Retinal pigment epithelial cell (primary cell): ENCODE data around the gene FAF1.

ENCODE experiments used
- DNase-seq: peaks from one replicate; pipeline ENCODE4 v3.0.0-alpha.2; 2010; ENCODE audit warnings: low read depth
- H3K4me3 ChIP-seq: 2 replicates; pipeline ENCODE4 v1.5.1; 2011; ENCODE audit warnings: mild to moderate bottlenecking, low read length, control low read depth, moderate library complexity
- CTCF ChIP-seq: conservative IDR thresholded peaks from 2 replicates; pipeline ENCODE4 v1.5.1; 2011; ENCODE audit warnings: low read depth, low read length, control low read depth, inconsistent platforms

The FAF1 gene

GRCh38 chr1:50973255-50973654 lies 13.2 kb upstream of the FAF1 start:
- DNase-seq = no peak
- no peak overlapping the region for H3K4me3 ChIP-seq
- TF ChIP-seq CTCF = no peak

- TF ChIP-seq CTCF = no peak
- H3K4me3 ChIP-seq = no peak overlapping the region
- DNase-seq = no peak
Measured at GRCh38 chr1:50972766-50973165, 12.7 kb upstream of the FAF1 start.

GRCh38 chr1:50971748-50972305 lies 11.8 kb upstream of the FAF1 start:
- no peak for TF ChIP-seq CTCF
- DNase-seq = no peak
- H3K4me3 ChIP-seq = no peak overlapping the region

- no peak for DNase-seq
- peak overlapping the region; percentile 90 for H3K4me3 ChIP-seq
- no peak for TF ChIP-seq CTCF
Measured at GRCh38 chr1:50970931-50971582, 11.0 kb upstream of the FAF1 start.

GRCh38 chr1:50970509-50970887 lies 10.4 kb upstream of the FAF1 start:
- TF ChIP-seq CTCF = no peak
- H3K4me3 ChIP-seq = peak overlapping the region; percentile 90
- no peak for DNase-seq

GRCh38 chr1:50969611-50970508 lies 9.8 kb upstream of the FAF1 start, which contains the start of gene CDKN2C:
TSS of gene CDKN2C (plus strand) at chr1:50970245. CDS start at chr1:50970369, 124 bp downstream.
- no peak for DNase-seq
- peak; percentile 5 for TF ChIP-seq CTCF
- peak within 1 kb of the TSS; percentile 90 for H3K4me3 ChIP-seq
